ENCODE data around the gene MINDY2.

- TF ChIP-seq CTCF (IDR thresholded peaks at IDR 0.05; ENCODE audit: borderline replicate concordance, extremely low read depth, low read length, poor library complexity, severe bottlenecking) (no peak), EZH2 (IDR thresholded peaks at IDR 0.05; ENCODE audit: borderline replicate concordance, low read depth, low read length, severe bottlenecking) (no peak)
Measured at GRCh38 chr15:58742022-58742813, 28.9 kb upstream of the MINDY2 start.
